NCI-H510A treated with DMSO at 0.1 percent for 48 hours (cell line): ENCODE results near the gene SLC4A3.
"Not testable (repeated sequence)": the region's sequence is repeated elsewhere in the genome, so short reads cannot be mapped to it uniquely, and the experiment has no call there.

Experiments used
- DNase-seq: peaks from one replicate; lab custom pipeline; 2025; lab: John Stamatoyannopoulos, UW

Gene SLC4A3

DNA sequence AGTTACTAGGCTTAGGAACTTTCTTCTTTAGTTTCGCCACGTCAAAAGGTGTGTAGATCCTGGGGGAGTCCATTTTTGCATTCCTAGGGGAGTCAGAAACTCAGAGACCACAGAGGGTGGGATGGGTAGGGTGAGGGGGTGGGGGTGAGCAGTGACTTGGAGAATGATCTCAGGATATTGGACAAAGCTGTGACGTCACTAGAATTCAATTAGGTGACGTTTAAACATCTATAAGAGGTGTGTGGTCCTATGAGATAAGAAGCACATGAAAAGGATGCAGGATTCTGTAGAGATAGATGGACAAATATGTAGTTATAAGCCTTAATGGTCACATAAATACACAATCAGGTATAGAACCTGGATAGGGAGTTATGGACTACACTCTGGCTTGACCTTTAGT is 21.5 kb downstream of the SLC4A3 start:
- DNase-seq, result no peak

DNA sequence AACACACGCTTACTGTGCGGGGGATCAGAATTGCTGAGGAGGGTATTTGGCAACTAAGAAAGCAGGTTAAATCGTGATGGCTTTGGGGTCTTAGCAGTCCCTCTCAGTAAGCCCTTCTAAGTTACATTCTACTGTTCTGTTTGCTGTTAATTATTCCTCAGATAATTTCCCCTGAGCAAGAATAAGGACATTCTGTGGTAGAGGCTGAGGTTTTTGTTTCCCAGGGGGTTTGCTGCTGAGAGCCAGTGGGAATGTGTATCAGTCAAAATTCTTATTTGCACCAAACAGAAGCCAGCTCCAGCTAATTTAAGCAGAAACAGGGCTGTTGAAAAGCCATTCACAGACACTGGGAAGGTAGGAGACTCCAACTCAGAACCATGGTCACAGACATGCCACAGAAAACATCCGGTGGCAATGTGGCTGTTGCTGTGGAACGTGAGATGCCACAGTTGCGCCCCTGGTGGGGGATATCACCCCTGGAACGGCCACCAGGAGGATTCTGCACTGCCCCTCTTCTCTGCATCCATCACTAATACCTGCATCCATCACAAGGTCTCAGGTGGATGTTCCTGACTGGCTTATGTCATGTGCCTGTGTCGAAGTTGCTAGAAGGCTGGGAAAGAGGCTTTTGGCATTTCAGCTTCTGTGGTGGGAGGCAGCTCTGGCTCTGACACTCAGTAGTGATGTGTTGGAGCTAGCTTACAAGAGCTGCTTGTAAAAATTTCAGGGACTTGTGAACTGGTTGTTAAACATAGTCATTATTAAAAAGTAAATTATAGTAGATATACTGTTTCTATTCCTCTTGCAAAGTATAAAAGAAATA is 23.2 kb downstream of the SLC4A3 start:
- no peak for DNase-seq

DNA sequence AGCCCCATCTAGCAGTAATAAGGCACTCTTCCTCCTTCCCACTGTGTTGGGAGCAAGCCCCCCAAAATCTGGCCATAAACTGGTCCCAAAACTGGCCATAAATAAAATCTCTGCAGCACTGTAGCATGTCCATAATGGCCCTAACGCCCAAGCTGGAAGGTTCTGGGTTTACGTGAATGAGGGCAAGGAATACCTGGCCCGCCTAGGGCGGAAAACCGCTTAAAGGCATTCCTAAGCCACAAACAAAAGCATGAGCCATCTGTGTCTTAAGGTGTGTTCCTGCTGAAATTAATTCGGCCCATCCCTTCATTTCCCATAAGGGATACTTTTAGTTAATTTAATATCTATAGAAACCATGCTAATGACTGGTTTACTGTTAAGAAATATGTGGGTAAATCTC is 24.2 kb downstream of the SLC4A3 start:
- not testable (repeated sequence) for DNase-seq

GRCh38 chr2:219656526-219656925 is 29.1 kb downstream of the SLC4A3 start:
- no peak for DNase-seq

- DNase-seq, result no peak
These were observed 30.9 kb downstream of the SLC4A3 start for GRCh38 chr2:219658196-219658846.

GRCh38 chr2:219658874-219659273 is 31.4 kb downstream of the SLC4A3 start:
- DNase-seq, result no peak

DNA sequence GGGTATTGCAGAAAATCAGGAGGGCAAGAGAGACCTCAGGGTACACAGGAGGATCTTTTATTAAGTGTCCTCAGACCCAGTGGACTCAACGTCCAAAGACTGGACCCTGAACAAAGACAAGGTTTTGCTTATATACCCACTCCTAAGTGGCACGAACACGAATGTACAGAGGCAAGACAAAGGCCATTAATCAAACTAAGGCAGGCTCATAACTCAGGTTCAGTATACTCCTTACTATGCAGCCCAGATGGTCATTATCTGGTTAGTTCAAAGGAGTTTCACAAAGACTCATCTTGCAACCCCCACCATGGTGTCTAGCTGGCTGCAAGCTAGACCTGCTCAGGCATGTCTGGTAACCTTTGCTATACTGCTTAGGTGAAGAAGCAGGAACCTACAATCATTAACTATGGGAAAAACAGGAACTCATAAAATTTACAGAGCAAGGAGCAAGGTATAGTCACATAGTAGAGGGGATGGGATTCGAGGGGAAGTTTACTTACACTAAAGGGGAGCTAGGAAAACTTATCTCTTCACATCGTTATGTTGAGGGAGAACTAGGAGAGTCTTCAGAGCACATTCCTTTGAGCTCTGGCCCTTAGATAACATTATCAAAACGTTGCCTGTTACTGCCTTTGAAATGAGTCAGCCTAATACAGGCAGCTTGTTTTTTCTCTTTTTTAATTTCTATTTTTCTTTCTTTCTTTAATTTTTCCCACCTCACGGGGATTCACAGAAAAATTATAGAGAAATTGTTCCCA is 33.9 kb downstream of the SLC4A3 start:
- DNase-seq, result no peak

GRCh38 chr2:219661955-219662395 is 34.5 kb downstream of the SLC4A3 start:
- DNase-seq, result no peak

- DNase-seq, result no peak
These were observed 35.1 kb downstream of the SLC4A3 start for GRCh38 chr2:219662566-219662965.

GRCh38 chr2:219663116-219663762 is 35.8 kb downstream of the SLC4A3 start:
- no peak for DNase-seq

DNA sequence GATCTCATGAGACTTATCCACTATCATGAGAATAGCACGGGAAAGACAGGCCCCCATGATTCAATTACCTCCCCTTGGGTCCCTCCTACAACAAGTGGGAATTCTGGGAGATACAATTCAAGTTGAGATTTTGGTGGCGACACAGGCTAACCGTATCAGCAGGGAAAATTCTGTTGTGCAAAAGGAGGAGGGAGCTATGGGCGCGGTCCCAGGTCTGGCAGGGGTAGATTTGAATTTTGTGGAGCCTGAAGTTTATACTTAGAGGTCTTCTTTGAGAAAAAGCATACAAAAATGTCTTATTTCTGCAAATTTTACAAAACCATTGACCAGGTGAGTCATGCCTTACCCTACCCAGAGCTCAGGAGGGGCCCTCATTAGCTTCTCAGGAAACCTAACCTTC is 36.6 kb downstream of the SLC4A3 start:
- no peak for DNase-seq

- DNase-seq, result no peak
These were observed 37.5 kb downstream of the SLC4A3 start for GRCh38 chr2:219664944-219665343.

DNA sequence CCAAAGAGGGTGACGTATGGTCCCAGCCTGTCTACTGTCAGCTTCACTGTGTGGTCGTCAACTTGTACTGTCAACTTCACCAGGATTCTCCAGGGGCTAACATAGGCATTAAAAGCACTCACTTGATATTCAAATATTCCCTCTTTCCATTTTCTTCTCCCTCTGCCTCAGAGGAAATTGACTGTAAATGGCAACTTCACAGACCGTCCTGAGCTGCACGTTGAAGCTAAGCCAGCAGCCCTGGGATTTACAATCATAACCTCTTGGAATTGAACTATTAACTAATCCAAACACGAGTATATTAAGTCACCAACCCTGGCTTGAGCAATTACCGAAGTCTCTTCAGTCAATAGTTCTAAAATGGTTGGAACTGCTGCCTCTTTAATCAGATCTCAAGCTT is 38.5 kb downstream of the SLC4A3 start:
- DNase-seq, result no peak

DNA sequence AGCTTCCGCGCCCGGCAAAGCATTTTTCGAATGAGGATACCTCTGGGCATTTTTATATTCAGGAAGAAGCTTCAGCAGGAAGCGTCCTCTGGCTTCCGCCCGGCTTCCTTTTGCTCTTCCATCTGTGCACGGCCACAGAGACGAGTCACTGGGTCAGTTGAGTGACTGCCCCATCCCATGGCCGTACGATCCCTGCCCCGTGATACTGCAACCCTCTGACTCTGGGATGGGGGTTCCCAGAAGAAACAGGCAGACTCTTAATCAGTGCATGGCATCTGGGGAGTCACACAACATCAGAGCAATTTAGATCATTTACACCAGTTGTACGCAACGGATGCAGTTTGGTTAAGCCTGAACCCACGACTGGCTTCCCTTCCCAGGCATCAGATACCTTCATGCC is 40.9 kb downstream of the SLC4A3 start:
- DNase-seq, result no peak

DNA sequence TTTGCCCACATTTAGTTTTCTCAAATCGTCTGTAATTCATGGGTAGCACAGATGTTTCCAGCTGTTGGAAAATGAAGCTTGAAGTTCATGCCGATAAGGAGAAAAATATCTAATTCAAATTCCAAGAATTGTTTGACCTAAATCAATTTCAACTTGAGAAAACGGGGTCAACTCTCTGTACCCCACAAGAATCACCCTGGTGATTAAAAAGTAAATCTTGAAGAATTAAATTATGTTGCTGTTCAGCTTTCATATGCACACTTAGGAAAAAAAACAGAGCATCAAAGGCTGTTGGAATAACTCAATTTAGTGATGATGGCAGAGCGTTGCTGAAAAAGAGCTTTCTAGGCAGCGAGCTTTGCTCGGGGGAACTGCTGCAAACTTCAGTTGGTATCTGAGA is 43.0 kb downstream of the SLC4A3 start:
- DNase-seq, result no peak

DNA sequence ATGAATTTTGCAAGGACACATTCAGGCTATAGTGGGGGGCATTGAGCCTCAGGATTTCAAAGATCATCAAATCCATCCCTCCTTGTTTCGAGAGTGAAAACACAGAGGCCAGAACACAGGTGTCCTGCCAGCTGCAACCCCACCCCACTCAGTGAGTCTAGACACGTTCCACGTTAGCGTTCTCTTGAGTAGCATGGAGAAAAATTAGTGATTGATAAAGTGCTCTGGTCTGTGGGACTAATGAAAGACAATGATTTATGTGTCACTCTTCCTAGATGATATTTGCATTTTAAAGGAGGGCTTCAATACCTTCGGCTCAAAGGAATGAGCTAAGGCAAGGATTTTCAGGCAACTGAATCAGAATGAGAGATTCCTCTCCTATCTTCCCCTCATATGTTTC is 43.8 kb downstream of the SLC4A3 start:
- DNase-seq, result no peak

DNA sequence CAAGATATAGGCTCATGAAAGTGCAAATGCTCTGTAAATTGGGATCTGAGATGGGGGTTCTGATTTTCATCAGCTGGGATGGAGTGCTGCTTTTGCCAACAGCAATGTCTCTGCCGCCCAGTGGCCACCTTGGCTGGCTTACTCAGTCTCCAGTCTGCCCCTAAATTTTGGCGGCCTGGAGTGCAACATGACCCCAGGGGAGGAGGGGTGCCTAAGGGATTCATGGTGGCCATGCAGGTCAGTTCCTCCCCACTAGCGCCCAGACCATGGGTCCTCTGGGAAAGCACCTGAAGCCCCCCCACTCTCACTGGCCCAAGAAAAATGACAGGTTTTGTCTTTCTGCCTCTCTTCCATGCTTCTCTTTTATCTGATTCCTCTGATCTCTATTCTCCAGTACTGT is 45.0 kb downstream of the SLC4A3 start:
- DNase-seq, result no peak

GRCh38 chr2:219675221-219675620 is 47.8 kb downstream of the SLC4A3 start:
- no peak for DNase-seq

DNA sequence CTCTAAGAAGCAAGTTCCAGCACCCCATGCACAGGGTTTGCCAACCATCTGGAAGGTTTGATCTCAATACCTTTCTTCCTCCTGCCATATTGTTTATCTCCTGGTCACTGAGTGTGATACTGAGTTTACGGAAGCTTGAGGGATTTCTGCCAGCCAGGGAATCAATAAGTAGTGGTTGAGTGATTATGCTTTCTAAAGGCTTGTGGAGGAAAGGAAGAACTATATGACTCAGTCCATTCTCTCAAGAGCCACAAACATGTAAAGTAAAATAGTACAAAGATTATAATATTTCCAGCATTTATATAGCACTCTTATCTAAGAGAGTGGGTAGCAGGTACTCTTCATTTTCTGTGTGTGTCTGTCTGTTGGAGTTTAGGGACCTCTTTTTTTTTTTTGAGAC is 49.2 kb downstream of the SLC4A3 start:
- no peak for DNase-seq

GRCh38 chr2:219679041-219679440 is 51.6 kb downstream of the SLC4A3 start:
- no peak for DNase-seq

DNA sequence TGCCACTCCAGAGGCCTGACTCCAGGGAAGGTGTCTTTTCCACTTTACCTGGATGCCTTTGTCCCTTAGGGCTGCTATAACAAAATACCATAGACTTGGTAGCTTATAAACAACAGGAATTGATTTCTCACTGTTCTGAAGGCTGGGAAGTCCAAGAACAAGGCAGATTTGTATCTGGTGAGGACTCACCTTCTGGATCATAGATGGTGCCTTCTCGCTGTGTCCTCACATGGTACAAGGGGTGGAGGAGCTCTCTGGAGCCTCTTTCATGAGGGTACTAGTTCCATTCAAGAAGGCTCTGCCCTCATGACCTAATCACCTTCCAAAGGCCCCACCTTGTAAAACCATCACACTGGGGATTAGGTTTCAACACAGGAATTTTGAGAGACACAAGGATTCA is 52.1 kb downstream of the SLC4A3 start:
- DNase-seq, result no peak

DNA sequence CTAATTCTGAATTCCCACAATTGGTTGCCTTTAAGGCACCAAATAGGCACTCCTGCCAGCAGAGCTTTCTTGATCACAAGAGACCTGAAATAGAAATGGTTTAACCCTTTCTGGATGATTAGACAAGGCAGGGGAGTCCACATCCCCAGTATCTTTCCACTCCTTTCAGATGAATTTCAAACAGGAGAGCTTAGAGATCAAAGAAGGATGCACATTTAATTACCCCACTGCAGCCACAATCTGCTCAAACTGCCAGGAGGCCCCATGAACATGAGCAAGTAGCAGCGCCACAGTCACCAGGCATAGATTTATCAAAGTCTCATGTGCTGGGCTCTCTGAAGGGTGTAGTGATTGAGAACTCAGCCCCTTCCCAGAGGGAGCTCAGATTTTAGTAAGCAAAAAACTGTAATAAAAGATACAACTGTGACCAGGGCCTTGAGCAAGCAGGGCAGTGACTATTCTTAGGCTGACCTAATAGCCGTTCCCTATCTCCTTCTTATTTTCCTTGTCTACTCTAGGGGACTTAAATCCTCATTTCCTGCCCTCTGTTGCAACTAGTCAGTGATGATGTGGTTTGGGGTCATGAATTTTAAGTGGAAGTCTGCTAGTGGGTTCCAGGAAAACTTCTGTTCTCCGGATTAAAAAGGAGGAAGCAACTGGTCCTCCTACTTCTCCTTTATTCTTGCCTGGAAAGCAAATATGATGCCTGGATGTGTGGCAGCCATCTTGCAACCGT is 53.7 kb downstream of the SLC4A3 start:
- no peak for DNase-seq
